ENCODE results near the gene SOX11. TPM values are rescaled to one million over a fixed set of nuclear protein-coding genes. Genes with fewer than 3 reads are reported as not detected.

SOX11 gene
- total RNA-seq, 1 experiment from 2014 or later: not detected

DNA sequence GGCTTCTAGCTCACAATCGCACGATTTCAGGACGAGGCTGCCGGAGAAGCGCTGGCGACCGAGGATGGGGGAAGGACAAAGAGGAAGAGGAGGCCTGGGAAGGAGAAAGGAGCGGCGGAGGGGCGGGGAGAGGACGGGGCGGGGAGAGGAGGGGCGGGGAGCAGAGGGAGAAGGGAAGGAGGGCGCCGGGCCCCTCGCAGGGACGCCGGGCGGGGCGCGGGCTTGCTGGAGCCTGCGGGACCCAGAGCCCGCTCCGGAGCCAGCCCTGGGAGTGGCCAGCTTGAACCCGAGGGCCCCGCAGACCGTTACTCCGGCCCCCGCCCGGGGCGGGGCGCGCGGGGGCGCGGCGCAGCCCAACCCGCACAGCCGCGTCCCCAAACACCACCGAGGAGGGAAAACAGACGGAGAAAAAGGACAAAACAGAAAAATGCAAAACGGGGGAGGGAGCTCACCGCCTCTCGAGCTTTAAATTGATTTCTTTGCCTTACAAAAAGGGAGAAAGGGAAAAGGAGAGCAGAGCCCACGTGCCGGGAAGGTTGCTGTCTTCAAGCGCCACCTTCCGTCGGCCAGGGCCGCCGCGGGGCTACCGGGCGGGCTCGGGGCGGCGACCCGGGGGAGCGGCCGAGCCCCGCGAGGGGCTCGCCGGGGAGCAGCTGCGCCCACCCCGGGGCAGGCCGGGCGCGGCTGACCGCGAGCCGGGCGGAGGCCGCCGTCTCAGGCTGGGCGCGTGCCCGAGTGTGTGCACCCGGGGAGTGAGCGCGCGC lies 781 bp upstream of the SOX11 start:
- DNase-seq (ENCODE audit: low read depth): no peak

DNA sequence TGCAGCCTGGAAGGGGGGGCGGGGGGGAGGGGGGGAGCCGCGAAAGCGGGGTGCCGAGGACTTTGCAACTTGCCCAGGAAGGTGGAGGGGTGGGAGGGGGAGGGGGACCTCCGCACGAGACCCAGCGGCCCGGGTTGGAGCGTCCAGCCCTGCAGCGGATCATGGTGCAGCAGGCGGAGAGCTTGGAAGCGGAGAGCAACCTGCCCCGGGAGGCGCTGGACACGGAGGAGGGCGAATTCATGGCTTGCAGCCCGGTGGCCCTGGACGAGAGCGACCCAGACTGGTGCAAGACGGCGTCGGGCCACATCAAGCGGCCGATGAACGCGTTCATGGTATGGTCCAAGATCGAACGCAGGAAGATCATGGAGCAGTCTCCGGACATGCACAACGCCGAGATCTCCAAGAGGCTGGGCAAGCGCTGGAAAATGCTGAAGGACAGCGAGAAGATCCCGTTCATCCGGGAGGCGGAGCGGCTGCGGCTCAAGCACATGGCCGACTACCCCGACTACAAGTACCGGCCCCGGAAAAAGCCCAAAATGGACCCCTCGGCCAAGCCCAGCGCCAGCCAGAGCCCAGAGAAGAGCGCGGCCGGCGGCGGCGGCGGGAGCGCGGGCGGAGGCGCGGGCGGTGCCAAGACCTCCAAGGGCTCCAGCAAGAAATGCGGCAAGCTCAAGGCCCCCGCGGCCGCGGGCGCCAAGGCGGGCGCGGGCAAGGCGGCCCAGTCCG lies 540 bp downstream of the SOX11 start:
- no peak for DNase-seq (ENCODE audit: low read depth)

DNA sequence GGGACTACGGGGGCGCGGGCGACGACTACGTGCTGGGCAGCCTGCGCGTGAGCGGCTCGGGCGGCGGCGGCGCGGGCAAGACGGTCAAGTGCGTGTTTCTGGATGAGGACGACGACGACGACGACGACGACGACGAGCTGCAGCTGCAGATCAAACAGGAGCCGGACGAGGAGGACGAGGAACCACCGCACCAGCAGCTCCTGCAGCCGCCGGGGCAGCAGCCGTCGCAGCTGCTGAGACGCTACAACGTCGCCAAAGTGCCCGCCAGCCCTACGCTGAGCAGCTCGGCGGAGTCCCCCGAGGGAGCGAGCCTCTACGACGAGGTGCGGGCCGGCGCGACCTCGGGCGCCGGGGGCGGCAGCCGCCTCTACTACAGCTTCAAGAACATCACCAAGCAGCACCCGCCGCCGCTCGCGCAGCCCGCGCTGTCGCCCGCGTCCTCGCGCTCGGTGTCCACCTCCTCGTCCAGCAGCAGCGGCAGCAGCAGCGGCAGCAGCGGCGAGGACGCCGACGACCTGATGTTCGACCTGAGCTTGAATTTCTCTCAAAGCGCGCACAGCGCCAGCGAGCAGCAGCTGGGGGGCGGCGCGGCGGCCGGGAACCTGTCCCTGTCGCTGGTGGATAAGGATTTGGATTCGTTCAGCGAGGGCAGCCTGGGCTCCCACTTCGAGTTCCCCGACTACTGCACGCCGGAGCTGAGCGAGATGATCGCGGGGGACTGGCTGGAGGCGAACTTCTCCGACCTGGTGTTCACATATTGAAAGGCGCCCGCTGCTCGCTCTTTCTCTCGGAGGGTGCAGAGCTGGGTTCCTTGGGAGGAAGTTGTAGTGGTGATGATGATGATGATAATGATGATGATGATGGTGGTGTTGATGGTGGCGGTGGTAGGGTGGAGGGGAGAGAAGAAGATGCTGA lies 1.4 kb downstream of the SOX11 start:
- DNase-seq (ENCODE audit: low read depth): no peak

DNA sequence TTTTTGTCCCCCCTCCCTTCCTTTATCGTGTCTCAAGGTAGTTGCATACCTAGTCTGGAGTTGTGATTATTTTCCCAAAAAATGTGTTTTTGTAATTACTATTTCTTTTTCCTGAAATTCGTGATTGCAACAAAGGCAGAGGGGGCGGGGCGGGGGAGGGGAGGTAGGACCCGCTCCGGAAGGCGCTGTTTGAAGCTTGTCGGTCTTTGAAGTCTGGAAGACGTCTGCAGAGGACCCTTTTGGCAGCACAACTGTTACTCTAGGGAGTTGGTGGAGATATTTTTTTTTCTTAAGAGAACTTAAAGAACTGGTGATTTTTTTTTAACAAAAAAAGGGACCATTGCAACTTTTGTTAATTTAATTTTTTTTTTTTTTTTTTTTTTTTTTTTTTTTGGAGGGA lies 2.1 kb downstream of the SOX11 start:
- no peak for DNase-seq (ENCODE audit: low read depth)

DNA sequence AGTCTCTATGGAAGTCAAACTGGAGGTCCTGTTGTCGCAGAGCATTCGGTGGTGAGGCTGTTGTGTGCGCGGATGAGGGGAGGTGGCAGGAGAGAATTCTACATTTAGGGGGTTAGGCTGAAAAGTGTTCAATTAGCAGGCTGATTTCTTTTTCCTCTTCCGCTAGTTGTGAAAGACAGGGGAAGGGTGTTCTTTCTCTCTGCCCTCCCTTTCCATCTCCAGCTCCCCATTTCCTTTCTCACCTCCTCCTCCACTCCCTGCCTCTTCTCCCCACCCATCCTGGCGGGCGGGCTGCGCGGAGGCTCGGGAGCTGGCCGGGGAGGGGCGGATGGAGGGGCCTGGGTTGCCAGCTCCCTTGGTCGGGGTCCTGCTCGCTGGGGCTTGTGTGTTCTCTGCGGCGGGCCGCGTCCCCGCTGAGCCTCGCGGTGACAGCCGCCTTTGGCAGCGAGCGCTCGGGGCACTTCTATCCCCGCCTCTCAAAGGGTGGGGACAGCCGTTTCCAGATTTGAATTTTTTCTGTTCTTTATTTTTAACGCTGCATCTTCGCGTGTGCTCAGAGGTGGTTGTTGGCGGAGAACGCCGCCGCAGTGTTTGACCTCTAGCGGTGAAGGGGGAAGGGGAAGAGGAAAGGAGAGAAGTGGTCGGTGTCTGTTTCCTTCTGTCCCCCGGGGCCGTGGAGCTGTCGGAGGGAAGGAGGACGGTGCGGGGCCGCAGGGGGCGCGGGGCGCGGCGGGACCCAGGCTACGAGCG lies 3.6 kb downstream of the SOX11 start:
- DNase-seq (ENCODE audit: low read depth): no peak

DNA sequence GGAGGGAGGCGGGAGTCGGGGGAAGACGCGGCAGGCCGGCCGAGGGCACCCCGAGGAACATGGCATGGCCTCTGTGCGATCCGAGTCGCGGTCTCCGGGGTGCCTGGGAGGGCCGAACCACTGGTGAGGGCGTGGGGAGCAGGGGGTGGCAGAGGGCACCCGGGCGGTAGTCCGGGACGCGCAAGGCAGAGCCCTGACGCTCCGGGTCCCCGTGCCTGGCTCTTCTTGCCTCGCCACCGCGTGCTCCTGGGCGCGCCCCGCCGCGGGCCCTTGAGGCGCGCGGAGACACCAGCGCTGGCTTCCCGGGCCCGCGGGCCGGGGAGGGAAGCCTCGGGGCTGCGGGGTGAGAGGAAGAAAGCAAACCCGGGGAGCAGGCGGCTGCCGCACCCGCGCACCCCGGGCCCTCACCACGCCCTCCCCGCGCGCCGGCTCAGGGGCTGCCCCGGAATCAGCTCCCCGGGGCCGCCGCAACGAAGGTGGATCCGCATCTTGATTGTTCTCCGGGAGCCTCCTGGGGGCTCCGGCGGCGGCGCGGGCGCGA lies 4.3 kb downstream of the SOX11 start:
- DNase-seq (ENCODE audit: low read depth): no peak

DNA sequence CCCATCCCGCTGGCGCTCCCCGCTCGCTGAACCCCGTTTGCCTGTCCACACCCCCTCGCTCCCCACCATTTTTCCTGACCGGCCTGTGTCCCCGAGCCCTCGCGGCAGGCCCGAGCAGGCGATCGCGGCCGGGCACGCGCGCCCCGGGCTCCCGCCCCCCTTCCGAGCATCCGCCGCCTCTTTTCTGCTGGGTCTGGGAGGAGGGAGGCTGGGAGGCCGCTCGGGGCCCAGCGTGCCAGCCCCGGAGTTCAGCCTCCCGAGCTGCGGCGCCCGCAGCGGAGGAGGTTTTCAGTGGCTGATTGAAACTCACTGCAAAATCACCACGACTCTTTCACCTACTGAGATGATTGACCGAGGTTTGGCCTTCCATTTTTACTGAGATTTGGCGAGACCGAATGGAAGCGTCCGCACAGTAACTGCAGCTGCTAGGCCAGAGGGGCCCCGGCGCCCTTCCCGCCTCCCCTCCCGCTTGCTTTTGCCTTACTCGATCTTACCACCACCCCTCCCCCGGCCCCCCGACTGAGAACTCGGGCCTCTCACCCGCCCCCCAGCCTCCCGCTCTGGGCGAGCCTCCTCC lies 4.8 kb downstream of the SOX11 start:
- no peak for DNase-seq (ENCODE audit: low read depth)

DNA sequence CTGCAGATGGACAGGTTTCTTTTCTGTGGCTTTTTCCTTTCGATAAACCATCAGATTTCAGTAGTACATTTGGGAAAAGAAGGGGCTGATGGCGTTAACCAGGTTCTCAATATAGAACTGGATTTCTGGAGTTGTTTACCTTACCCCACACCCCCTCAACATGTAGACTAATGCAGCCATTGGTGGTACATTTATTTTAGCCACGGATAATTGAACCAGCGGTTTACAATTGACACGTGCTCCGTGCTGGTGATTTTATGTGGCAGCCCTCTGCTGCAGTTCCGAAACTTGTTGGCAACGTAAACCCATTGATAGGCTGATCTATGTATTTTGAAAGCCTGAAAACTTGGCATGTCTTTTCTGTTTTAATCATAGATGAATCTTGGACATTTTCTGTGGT lies 5.4 kb downstream of the SOX11 start:
- DNase-seq (ENCODE audit: low read depth): no peak

DNA sequence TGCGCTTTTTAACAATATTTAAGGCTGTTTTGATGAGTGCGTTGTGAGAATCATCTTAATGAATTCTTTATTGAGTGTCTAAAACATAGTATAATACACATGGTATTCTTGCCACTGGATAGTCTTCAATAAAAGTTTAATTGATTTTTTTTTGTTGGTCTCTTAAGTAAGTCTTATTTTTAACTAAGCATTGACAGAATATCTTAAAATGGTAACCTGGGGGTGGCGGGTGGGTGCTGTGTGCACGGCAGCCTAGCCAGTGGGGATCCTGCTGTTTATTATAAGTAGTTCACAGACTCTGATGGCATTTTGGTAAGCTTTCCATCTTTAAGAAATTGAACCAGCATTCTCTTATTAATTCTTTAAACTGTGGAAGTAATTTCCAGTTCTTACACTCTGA lies 6.0 kb downstream of the SOX11 start:
- DNase-seq (ENCODE audit: low read depth): no peak

DNA sequence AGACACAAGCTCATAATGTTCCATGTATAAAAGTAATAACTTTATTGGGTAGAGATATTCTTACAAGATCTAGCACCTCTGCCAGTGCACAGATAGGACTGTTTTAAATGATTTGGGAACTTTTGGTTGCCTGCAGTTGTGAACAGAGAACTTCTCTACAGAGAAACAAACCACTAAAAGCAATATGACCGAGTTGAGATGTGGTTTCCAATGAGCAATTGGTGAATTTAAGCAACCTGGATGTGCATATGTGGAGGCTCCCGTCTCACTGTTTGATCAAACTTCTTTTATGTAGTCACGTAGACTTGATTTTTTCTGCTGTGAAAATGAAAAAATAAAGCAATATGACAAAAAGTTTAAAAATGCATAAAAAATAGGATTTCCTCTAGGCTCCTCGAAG lies 7.8 kb downstream of the SOX11 start:
- no peak for DNase-seq (ENCODE audit: low read depth)

DNA sequence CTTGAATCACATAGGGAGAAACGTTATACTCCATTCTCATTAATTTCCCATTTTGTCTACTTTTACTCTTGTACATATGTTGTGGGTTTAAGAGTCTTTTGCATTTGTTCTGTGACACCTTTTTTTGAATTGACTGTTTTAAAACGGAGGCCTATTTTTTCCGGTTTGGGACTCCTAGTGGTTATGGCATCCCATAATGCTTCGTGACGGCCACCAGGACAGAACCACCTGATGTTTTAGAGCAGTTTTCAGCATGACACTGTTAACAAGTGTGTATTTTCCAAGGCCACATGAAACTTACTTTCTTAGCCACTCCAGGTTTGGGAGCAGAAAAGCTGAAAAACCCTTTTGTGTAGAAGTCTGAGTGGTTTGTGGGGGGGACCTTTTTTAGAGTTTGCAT lies 8.4 kb downstream of the SOX11 start:
- DNase-seq (ENCODE audit: low read depth): no peak

DNA sequence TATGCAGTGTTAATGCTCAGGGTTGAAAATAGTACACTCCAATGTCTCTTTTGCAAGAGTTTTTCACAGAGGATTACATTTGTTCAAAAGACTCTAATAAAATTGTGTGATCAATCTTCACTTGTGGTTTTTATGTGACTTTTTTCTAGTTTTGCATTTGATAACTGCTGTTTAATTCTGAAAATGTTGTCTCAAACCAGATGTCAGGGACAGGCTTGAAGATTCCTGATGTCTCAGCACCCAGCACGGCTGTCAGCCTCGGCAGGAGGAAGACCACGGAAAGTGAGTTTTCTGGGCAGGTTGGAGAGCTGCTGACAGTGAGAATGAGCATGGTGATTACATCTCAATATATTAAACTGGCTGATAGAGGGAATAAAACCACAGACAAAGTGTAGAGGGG lies 9.1 kb downstream of the SOX11 start:
- DNase-seq (ENCODE audit: low read depth): no peak

DNA sequence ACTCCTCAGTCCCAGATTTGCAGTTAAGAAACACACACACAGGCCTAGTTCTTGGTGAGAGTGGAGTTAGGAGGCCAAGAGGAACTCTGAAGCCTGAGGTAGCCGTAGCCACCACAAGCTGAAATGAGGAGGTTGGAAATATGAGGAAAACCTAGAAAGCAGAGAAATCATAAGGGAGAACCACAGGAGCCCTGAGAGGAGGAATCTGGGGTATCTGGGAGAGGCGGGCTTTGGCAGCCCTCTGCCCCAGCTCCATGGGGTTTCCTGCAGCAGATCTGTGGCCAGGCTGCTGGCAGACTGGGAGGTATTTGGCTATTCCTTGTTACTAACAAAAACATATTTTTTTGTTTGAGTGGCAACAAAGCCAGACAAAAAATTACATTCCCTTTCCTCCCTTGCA lies 11.0 kb downstream of the SOX11 start:
- DNase-seq (ENCODE audit: low read depth): no peak

DNA sequence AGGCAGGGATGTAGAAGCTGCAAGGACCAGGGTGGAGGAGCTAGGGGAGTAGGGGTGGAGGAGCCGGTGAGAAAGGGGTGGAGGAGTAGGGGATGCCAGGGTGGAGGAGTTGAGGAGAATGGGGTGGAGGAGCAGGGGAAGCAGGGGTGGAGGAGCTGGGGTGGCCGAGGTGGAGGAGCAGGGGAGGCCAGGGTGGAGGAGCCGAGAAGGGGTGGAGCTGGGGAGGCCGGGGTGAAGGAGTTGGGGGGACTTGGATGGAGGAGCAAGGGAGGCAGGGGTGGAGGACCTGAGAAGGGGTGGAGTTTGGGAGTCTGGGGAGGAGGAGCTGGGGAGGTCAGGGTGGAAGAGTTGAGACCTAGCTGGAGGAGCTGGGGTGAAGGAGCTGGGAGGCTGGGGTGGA lies 13.3 kb downstream of the SOX11 start:
- DNase-seq (ENCODE audit: low read depth): no peak

DNA sequence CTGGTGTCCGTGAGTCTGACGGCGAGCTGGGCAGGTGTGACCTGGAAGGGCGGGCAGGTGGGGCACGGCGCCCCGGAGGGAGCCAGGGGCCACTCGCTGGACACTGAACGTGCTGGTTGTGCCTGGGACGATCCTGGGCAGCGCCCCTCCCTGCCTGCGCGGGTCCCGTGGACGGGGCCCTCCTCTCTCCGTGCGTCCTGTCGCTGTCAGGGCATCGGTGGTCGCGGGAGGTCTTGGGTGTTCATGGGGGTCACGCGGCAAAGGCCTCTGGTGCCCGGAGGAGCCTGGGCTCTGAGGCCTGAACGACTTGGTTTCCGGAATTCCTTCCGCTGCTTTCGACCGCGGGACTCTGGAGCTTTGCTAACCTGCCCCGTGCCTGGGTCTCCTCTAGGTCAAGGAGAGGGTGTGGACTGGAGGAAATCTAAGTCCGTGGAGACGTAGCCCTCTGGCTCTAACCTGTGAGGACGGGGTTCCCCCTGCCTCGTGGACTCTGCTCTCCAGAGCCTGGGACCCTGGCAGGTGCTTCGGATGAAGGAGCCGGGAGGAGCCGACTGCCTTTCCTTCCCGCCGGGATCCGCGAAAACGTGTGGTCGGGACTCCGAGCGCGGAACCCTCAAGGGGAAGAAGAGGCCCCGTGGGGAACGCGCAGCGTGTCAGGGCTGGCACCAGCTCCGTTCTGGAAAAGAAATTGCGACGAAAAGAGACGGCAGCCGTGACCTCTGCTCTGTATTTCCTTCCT lies 14.7 kb downstream of the SOX11 start:
- no peak for DNase-seq (ENCODE audit: low read depth)

DNA sequence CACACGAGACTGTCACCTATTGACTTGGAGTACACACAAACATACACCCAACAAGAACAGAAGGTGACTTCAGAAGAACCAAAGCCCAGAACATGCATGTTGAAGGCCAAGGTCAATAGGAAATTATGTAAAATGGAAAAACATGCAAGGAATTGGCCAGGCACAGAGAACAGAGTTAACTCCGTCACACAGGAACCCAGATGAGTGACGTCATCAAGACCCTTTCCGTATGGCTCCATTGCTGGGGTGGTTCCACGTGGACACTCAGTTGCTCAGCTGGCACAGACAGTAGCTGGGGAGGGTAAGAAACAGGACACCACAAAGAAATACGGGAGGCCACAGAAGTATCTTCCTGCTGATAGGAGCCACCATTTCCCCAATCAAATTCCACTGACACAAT lies 18.4 kb downstream of the SOX11 start:
- no peak for DNase-seq (ENCODE audit: low read depth)

DNA sequence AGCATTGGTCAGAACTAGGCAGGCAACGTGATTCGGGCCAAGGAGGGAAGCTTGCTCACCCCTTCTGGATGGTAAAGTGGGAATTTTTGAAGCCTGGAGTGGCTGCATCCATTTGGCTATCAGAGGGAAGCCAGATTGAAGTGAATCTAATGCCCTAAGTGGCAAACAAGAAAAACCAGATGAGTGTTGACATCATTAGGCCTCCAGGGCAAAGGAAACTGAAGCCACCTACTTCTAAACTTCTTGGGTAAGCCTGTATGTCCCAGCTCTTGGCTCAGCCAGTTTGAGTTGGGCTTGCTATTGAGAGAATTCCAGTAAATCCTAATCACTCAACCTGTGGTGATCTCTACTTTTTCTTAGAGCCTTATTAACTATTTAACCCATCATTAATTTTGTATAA lies 20.9 kb downstream of the SOX11 start:
- DNase-seq (ENCODE audit: low read depth): no peak

DNA sequence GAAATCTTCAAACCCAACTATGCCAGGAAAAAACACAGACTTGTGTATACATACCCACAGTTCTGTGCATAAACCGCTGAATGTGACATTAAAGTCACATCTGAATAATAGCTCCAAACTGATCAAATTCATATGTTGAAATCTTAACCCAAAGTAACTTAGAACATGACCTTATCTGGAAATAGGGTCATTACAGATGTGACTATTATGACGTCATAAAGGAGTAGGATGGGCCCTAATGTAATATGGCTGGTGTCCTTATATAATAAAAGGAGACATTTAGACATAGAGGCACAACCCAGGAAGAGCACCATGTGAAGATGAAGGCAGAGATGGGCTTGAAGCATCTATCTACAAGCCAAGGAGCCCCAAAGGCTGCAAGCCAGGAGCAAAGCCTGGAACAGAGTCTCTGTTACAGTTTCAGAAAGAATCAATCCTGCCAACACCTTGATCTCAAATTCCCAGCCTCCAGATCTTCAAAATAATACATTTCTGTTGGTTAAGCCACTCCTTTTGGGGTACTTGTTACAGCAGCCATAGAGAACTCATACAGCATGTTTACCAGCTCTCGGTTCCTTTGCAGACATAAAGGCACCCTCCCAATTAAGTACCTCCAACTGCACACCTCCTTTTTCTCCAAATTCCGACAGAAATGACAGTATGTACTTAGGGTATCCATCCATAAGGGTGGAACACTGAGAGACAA lies 27.6 kb downstream of the SOX11 start:
- DNase-seq (ENCODE audit: low read depth): no peak

DNA sequence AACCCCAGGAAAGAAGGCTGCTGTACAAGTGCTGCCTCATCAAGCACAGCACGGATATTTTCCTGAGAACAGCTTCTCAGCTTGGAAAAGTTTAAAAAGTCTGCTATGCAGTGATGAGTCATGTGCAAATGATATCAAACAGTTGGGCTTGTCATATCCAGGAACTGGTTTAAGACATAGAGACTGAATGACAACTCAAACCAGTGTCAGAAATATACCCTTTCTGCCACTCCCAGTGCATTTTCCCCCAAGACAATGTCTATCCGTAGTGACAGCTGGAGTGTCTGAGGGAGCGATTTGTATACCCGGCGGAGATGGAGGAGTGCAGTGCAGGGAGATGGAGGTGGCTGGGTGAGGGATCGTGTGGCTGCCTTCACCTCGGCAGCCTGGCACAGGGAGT lies 28.2 kb downstream of the SOX11 start:
- no peak for DNase-seq (ENCODE audit: low read depth)

DNA sequence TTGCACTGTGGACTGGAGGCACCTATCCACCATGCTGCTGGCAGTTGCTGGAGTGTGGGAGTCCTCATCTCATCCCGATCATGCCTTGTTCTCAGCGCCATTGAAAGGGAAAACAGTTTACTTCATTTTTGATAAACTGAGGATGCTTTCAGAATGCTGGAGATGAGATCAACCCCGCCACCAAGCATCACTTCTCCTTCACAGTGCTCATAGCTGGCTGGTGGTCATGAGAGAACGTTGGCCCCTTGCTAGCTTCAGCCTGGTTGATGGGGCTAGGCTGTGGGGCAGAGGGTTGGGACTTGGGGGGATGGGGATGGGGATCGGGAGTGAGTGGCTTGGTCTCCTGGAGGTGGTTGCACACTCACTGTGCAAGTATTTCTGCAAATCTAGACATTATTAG lies 30.1 kb downstream of the SOX11 start:
- DNase-seq (ENCODE audit: low read depth): no peak

Data from M059J (cell line).